H1 (cell line): ENCODE data around the gene PTPRH. TPM values are rescaled to one million over a fixed set of nuclear protein-coding genes. Genes with fewer than 3 reads are reported as not detected.

Source experiments
- CTCF ChIA-PET: fragments of 300-600 bp; sonication (Branson Sonifier 250); formaldehyde crosslinking; loops from one replicate; lab custom pipeline; 2021; ENCODE audit not compliant: partially characterized antibody; lab: Charles Lee
- POLR2A ChIA-PET: fragments of 300-600 bp; sonication (Branson Sonifier 250); formaldehyde crosslinking; loops from one replicate; lab custom pipeline; 2021; ENCODE audit warnings: inconsistent platforms; ENCODE audit not compliant: partially characterized antibody; lab: Charles Lee
- DNase-seq, 2 experiments: peaks; one replicate each; pipeline versions ENCODE4 v3.0.0 to v3.0.0-alpha.2; 2010 to 2022; ENCODE audit warnings: low spot score in 2 of 2, low read depth in 1 of 2, mixed read lengths in 1 of 2
- FAIRE-seq: peaks from 2 replicates; lab custom pipeline; 2011; peaks lifted over from hg19 to GRCh38; lab: Jason Lieb, UNC
- H2AFZ ChIP-seq: 2 replicates; pipeline ENCODE4 v1.8.1; 2012; ENCODE audit warnings: low read length, inconsistent platforms
- H2AK5ac ChIP-seq: 2 replicates; pipeline ENCODE4 v1.6.1; 2013; ENCODE audit warnings: low read depth, low read length
- H2BK120ac ChIP-seq: replicated peaks from 2 replicates; pipeline ENCODE3; 2013; ENCODE audit warnings: low read depth, low read length, inconsistent platforms
- H2BK12ac ChIP-seq: 2 replicates; pipeline ENCODE4 v1.6.1; 2013; ENCODE audit warnings: low read depth, low read length
- H2BK15ac ChIP-seq: 2 replicates; pipeline ENCODE4 v1.6.1; 2013; ENCODE audit warnings: low read length
- H2BK20ac ChIP-seq: 2 replicates; pipeline ENCODE4 v1.6.1; 2013; ENCODE audit warnings: low read length
- H2BK5ac ChIP-seq: 2 replicates; pipeline ENCODE4 v1.6.1; 2013; ENCODE audit warnings: low read depth, low read length
- H3K14ac ChIP-seq: 2 replicates; pipeline ENCODE4 v1.6.1; 2013; ENCODE audit warnings: inconsistent platforms; ENCODE audit not compliant: insufficient read length
- H3K18ac ChIP-seq: 2 replicates; pipeline ENCODE4 v1.6.1; 2013; ENCODE audit warnings: low read length; ENCODE audit errors: extremely low read depth
- H3K23ac ChIP-seq: 2 replicates; pipeline ENCODE4 v1.6.1; 2013; ENCODE audit warnings: inconsistent platforms; ENCODE audit not compliant: insufficient read length
- H3K23me2 ChIP-seq: 2 replicates; pipeline ENCODE4 v1.6.1; 2013; ENCODE audit warnings: low read depth, low read length
- H3K27ac ChIP-seq: 2 replicates; pipeline ENCODE4 v1.6.1; 2011; ENCODE audit warnings: low read depth, low read length, inconsistent platforms
- H3K27me3 ChIP-seq, 4 experiments: replicated peaks in 1 of 4; 1 replicate in 1 of 4; 2 replicates in 3 of 4; pipeline versions ENCODE4 v1.6.1 to v1.8.1; 2011 to 2013; ENCODE audit warnings: low read length in 3 of 4, mild to moderate bottlenecking in 3 of 4, inconsistent platforms in 2 of 4, mixed read lengths in 2 of 4, moderate library complexity in 1 of 4; ENCODE audit not compliant: control insufficient read depth in 3 of 4, insufficient read depth in 3 of 4; ENCODE audit errors: extremely low read depth in 1 of 4
- H3K36me3 ChIP-seq, 4 experiments: 2 replicates each; pipeline versions ENCODE4 v1.6.1 to v1.8.1; 2011 to 2013; ENCODE audit warnings: mild to moderate bottlenecking in 4 of 4, low read length in 3 of 4, moderate library complexity in 2 of 4, control low read depth in 1 of 4, inconsistent platforms in 1 of 4; ENCODE audit not compliant: insufficient read depth in 4 of 4, control insufficient read depth in 2 of 4
- H3K4ac ChIP-seq: replicated peaks from 2 replicates; pipeline ENCODE3; 2013; ENCODE audit warnings: low read length, low read depth, mixed read lengths, inconsistent platforms; ENCODE audit not compliant: insufficient read length
- H3K4me1 ChIP-seq, 4 experiments: replicated peaks in 1 of 4; 1 replicate in 1 of 4; 2 replicates in 3 of 4; pipeline versions ENCODE4 v1.6.1 to v1.8.1; 2011 to 2013; ENCODE audit warnings: low read length in 3 of 4, inconsistent platforms in 2 of 4, mixed read lengths in 1 of 4; ENCODE audit not compliant: insufficient read depth in 4 of 4, control insufficient read depth in 3 of 4
- H3K4me2 ChIP-seq, 2 experiments: 2 replicates each; pipeline versions ENCODE4 v1.6.1 to v1.8.1; 2011 to 2013; ENCODE audit warnings: low read depth in 2 of 2, low read length in 2 of 2, control low read depth in 1 of 2, inconsistent platforms in 1 of 2, mild to moderate bottlenecking in 1 of 2; ENCODE audit not compliant: insufficient read depth in 1 of 2
- H3K4me3 ChIP-seq, 4 experiments: fragments of 200-600, 300-600 bp in 1 of 4; sonication (generic), shearing (Covaris generic), sonication (Bioruptor Twin) in 1 of 4; 2 replicates each; pipeline versions ENCODE4 v1.5.1 to v1.8.1; 2011 to 2016; ENCODE audit warnings: low read length in 4 of 4, low read depth in 3 of 4, control low read depth in 2 of 4, inconsistent platforms in 2 of 4, mild to moderate bottlenecking in 2 of 4, mixed read lengths in 1 of 4, moderate library complexity in 1 of 4; ENCODE audit not compliant: insufficient read depth in 2 of 4; ENCODE audit errors: extremely low read depth in 1 of 4
- H3K56ac ChIP-seq: replicated peaks from 2 replicates; pipeline ENCODE3; 2013; ENCODE audit warnings: low read depth, mild to moderate bottlenecking, mixed read lengths, low read length, inconsistent platforms; ENCODE audit not compliant: insufficient read length
- H3K79me1 ChIP-seq: 2 replicates; pipeline ENCODE4 v1.6.1; 2013; ENCODE audit warnings: low read depth, low read length, control low read depth
- H3K79me2 ChIP-seq, 2 experiments: 2 replicates each; pipeline versions ENCODE4 v1.6.1 to v1.8.1; 2012 to 2013; ENCODE audit warnings: low read length in 2 of 2, mild to moderate bottlenecking in 2 of 2, inconsistent platforms in 1 of 2; ENCODE audit not compliant: insufficient read depth in 2 of 2, control insufficient read depth in 1 of 2
- H3K9ac ChIP-seq, 4 experiments: replicated peaks in 1 of 4; 1 replicate in 1 of 4; 2 replicates in 3 of 4; pipeline versions ENCODE4 v1.6.1 to v1.8.1; 2011 to 2013; ENCODE audit warnings: low read depth in 3 of 4, low read length in 3 of 4, control low read depth in 2 of 4, mild to moderate bottlenecking in 2 of 4, moderate library complexity in 2 of 4, inconsistent platforms in 1 of 4; ENCODE audit errors: extremely low read depth in 1 of 4
- H3K9me3 ChIP-seq, 2 experiments: 2 replicates each; pipeline versions ENCODE4 v1.6.1 to v1.8.1; 2012 to 2013; ENCODE audit warnings: mild to moderate bottlenecking in 2 of 2, moderate library complexity in 2 of 2, control low read depth in 1 of 2, inconsistent platforms in 1 of 2, low read depth in 1 of 2, low read length in 1 of 2, mixed read lengths in 1 of 2; ENCODE audit not compliant: insufficient read depth in 2 of 2
- H4K20me1 ChIP-seq, 2 experiments: replicated peaks in 1 of 2; 2 replicates each; pipeline versions ENCODE3 to v1.8.1; 2011 to 2013; ENCODE audit warnings: inconsistent platforms in 2 of 2, low read length in 2 of 2, mild to moderate bottlenecking in 1 of 2; ENCODE audit not compliant: insufficient read depth in 2 of 2, control insufficient read depth in 1 of 2
- H4K5ac ChIP-seq: 2 replicates; pipeline ENCODE4 v1.6.1; 2013; ENCODE audit warnings: low read length, low read depth, mixed read lengths, inconsistent platforms; ENCODE audit not compliant: insufficient read length
- H4K8ac ChIP-seq: 2 replicates; pipeline ENCODE4 v1.8.0; 2013; ENCODE audit warnings: mild to moderate bottlenecking, moderate library complexity, low read length, inconsistent platforms; ENCODE audit not compliant: insufficient read depth; ENCODE audit errors: extremely low read depth
- H4K91ac ChIP-seq: replicated peaks from 2 replicates; pipeline ENCODE3; 2013; ENCODE audit warnings: low read length, mixed read lengths, inconsistent platforms; ENCODE audit not compliant: insufficient read length
- ATF3 ChIP-seq: IDR thresholded peaks from 2 replicates; pipeline ENCODE4 v1.6.1; 2011; ENCODE audit warnings: low read depth, mild to moderate bottlenecking, low read length; ENCODE audit not compliant: insufficient read depth
- BACH1 ChIP-seq: IDR thresholded peaks from 2 replicates; pipeline ENCODE4 v1.6.1; 2012; ENCODE audit warnings: low read length, improper control_type of control experiment
- BRCA1 ChIP-seq: IDR thresholded peaks from 2 replicates; pipeline ENCODE4 v1.6.1; 2012; ENCODE audit warnings: low read depth, low read length, improper control_type of control experiment
- HDAC2 ChIP-seq, 2 experiments: fragments of 300-600 bp in 1 of 2; sonication (generic) in 1 of 2; IDR thresholded peaks; 2 replicates each; pipeline ENCODE4 v1.6.1; 2011 to 2012; ENCODE audit warnings: low read depth in 2 of 2, low read length in 2 of 2, mild to moderate bottlenecking in 2 of 2, moderate library complexity in 2 of 2, borderline replicate concordance in 1 of 2, inconsistent platforms in 1 of 2
- MAX ChIP-seq: IDR thresholded peaks from 2 replicates; pipeline ENCODE4 v1.6.1; 2012; ENCODE audit warnings: inconsistent platforms
- PHF8 ChIP-seq: fragments of 200-600 bp; sonication (generic); conservative IDR thresholded peaks from 2 replicates; pipeline ENCODE4 v1.7.1; 2012; ENCODE audit warnings: low read depth, mild to moderate bottlenecking, inconsistent platforms, low read length, moderate library complexity
- RFX5 ChIP-seq: IDR thresholded peaks from 2 replicates; pipeline ENCODE4 v1.6.1; 2011; ENCODE audit warnings: low read depth, low read length, improper control_type of control experiment, borderline replicate concordance
- RNF2 ChIP-seq: fragments of 200-900, 300-1000 bp; sonication (generic); IDR thresholded peaks from 2 replicates; pipeline ENCODE4 v1.7.1; 2016; ENCODE audit warnings: borderline replicate concordance, low read depth, mild to moderate bottlenecking, antibody characterized with exemption, low read length; ENCODE audit not compliant: poor library complexity, severe bottlenecking; ENCODE audit errors: missing control alignments
- YY1 ChIP-seq: IDR thresholded peaks from 2 replicates; pipeline ENCODE4 v1.6.1; 2011; ENCODE audit warnings: low read depth, mild to moderate bottlenecking, low read length
- WGBS, 2 experiments: shearing (Covaris generic) in 1 of 2; methylation state at CpG; one replicate each; pipeline versions ENCODE4 v1.1.6 to v1.1.7; 2013 to 2015; ENCODE audit warnings: low lambda C conversion rate in 2 of 2, mixed read lengths in 2 of 2, inconsistent platforms in 1 of 2, low coverage in 1 of 2, missing lambda C conversion rate in 1 of 2; ENCODE audit not compliant: insufficient replicate concordance in 2 of 2, insufficient coverage in 1 of 2, insufficient read length in 1 of 2; ENCODE audit errors: extremely low coverage in 1 of 2, missing lambda C conversion rate in 1 of 2; 5-methylcytosine and 5-hydroxymethylcytosine counted together
- polyA plus RNA-seq, 7 experiments: library from polyadenylated mRNA; depleted of rRNA in 3 of 7; stranded (reverse) in 5 of 7; unstranded in 2 of 7; fragments of >200 nt in 5 of 7; fragments of 200-250 nt in 2 of 7; gene quantifications; 1 replicate in 5 of 7; 2 replicates in 1 of 7; 4 replicates in 1 of 7; pipeline versions ENCODE4 v1.2.1 to v1.2.3, GENCODE V29; 2011 to 2013; ENCODE audit warnings: missing spikeins in 2 of 7, mixed read lengths in 2 of 7
- total RNA-seq: library from RNA; stranded (reverse); fragmentation: NEBNext Ultra II Directional; extraction: Animal tissue kit (Norgen Biotek cat#: 25700); gene quantifications from 2 replicates; pipeline ENCODE4 v1.2.1, GENCODE V29; 2021

Gene PTPRH
- total and polyA plus RNA-seq, 2 of the 8 experiments (the other 6 are each of a cell fraction or from before 2014, with no cell fraction given) = 0.30 to 0.39 TPM

- WGBS, 2 experiments = 91% methylated on average over 16 of the region's 18 CpGs; no CpG with 5 or more reads in 1 of the 2 experiments
- Histone ChIP-seq H3K23ac (no peak overlapping the region), H2AFZ (no peak overlapping the region), H2BK5ac (no peak overlapping the region; the same call in 1 of the 2 replicates), H3K36me3 (peaks cover 0 to 8% (median 3%) of the 10 kb centered on the region in 4 experiments; a peak in 3 of 8 replicates), H3K9me3 (no peaks in the 10 kb centered on the region), H2BK120ac (no peak overlapping the region), H3K9ac (no peak overlapping the region; a peak in 1 of 7 replicates), H2BK20ac (no peak overlapping the region), H3K4me3 (no peak overlapping the region), H4K91ac (no peak overlapping the region), H2BK12ac (no peak overlapping the region), H2AK5ac (no peak overlapping the region), H3K56ac (no peak overlapping the region), H3K79me2 (peaks cover 8 to 79% of the 10 kb centered on the region in 2 experiments; a peak in 3 of 4 replicates), H2BK15ac (no peak overlapping the region), H4K20me1 (peaks cover 28 to 52% of the 10 kb centered on the region in 2 experiments), H3K18ac (no peak overlapping the region), H4K5ac (no peak overlapping the region), H3K14ac (no peak overlapping the region), H3K4me2 (no peak overlapping the region), H3K4ac (no peak overlapping the region), H4K8ac (no peak overlapping the region), H3K23me2 (no peaks in the 10 kb centered on the region), H3K4me1 (peaks cover 3 to 12% (median 6%) of the 10 kb centered on the region in 4 experiments; a peak in 6 of 7 replicates), H3K79me1 (peaks cover 29% of the 10 kb centered on the region), H3K27me3 (no peaks in the 10 kb centered on the region), H3K27ac (no peak overlapping the region)
- CTCF ChIA-PET = interaction anchor here (0.7 to 1.3 kb wide), 3 partner anchors 9 to 161 kb away, joined by 3 to 4 read pairs (median 4); no protein-coding TSS in a partner anchor
- DNase-seq (no peak), FAIRE-seq (no peak)
- POLR2A ChIA-PET = interaction anchor here (1.0 kb wide), 2 partner anchors 12 to 144 kb away, joined by 3 read pairs; no protein-coding TSS in a partner anchor
- TF ChIP-seq MAX (no peak), ATF3 (no peak), PHF8 (no peak), HDAC2 (IDR thresholded peaks at IDR 0.05; ENCODE audit: borderline replicate concordance in 1 of 2, low read depth in 2 of 2, low read length in 2 of 2) (no peak), RNF2 (no peak), BACH1 (no peak), RFX5 (no peak), YY1 (no peak), BRCA1 (no peak)
Measured at GRCh38 chr19:55250262-55251036, 41.1 kb upstream of the PTPRH start.
